DND-41 (cell line): ENCODE data around the gene GBA3.

Source experiments
- EZH2 ChIP-seq: IDR thresholded peaks from 3 replicates; pipeline ENCODE4 v1.6.1; 2012; ENCODE audit warnings: borderline replicate concordance, low read depth, mild to moderate bottlenecking, moderate library complexity, low read length, inconsistent platforms; ENCODE audit not compliant: severe bottlenecking
- TF ChIP-seq, protein P1 (sequence below): IDR thresholded peaks from 2 replicates; pipeline ENCODE4 v1.5.1; 2012; ENCODE audit warnings: borderline replicate concordance, low read length, moderate library complexity, mild to moderate bottlenecking; ENCODE audit not compliant: poor library complexity, severe bottlenecking; ENCODE audit errors: extremely low read depth

DNA sequence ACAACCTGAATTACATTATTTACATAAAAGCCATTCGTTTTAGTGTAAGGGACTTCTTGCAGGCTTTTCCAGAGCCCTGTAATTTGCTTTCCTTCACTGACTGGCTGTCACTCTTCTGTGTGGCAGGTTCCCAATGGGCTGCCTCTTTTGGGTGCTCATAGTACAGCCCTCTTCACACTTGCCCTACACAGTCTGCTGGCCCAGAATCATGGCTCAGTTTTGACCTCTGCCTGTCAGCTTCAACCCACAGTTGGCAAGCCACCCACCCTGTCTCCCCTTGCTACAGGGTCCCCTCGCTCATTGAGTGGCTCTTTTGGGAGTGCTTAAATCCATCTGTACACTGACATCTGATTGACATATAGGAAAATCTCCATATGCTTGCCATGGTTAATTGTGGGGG lies 97.9 kb downstream of the GBA3 start:
- TF ChIP-seq, protein P1, sequence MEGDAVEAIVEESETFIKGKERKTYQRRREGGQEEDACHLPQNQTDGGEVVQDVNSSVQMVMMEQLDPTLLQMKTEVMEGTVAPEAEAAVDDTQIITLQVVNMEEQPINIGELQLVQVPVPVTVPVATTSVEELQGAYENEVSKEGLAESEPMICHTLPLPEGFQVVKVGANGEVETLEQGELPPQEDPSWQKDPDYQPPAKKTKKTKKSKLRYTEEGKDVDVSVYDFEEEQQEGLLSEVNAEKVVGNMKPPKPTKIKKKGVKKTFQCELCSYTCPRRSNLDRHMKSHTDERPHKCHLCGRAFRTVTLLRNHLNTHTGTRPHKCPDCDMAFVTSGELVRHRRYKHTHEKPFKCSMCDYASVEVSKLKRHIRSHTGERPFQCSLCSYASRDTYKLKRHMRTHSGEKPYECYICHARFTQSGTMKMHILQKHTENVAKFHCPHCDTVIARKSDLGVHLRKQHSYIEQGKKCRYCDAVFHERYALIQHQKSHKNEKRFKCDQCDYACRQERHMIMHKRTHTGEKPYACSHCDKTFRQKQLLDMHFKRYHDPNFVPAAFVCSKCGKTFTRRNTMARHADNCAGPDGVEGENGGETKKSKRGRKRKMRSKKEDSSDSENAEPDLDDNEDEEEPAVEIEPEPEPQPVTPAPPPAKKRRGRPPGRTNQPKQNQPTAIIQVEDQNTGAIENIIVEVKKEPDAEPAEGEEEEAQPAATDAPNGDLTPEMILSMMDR = no peak
- no peak for TF ChIP-seq EZH2
